Left ventricle myocardium inferior (tissue), 1 donor: Measurements from ENCODE around the gene SUN5. TPM values are rescaled to one million over a fixed set of nuclear protein-coding genes. Genes with fewer than 3 reads are reported as not detected.

ENCODE experiments used
- DNase-seq: peaks from one replicate; pipeline ENCODE4 v3.0.0-alpha.2; 2020
- H3K27ac ChIP-seq: fragments of 200-600 bp; replicated peaks from 2 replicates; pipeline ENCODE4 v1.8.0; 2021
- H3K27me3 ChIP-seq: fragments of 200-600 bp; 2 replicates; pipeline ENCODE4 v1.8.0; 2021; ENCODE audit warnings: low read depth
- H3K36me3 ChIP-seq: fragments of 200-600 bp; 2 replicates; pipeline ENCODE4 v1.8.0; 2021
- H3K4me1 ChIP-seq: fragments of 200-600 bp; 2 replicates; pipeline ENCODE4 v1.8.0; 2021
- H3K4me3 ChIP-seq: fragments of 200-600 bp; 2 replicates; pipeline ENCODE4 v1.8.0; 2021; ENCODE audit warnings: mild to moderate bottlenecking, moderate library complexity
- H3K9me3 ChIP-seq: fragments of 200-600 bp; replicated peaks from 2 replicates; pipeline ENCODE4 v1.8.0; 2021
- CTCF ChIP-seq: fragments of 200-600 bp; IDR thresholded peaks from 2 replicates; pipeline ENCODE4 v1.8.0; 2021; ENCODE audit warnings: antibody characterized with exemption, mild to moderate bottlenecking, borderline replicate concordance
- intact Hi-C: fragments of 100-400 bp; cut with micrococcal nuclease; formaldehyde crosslinking; loops from one replicate; pipeline ENCODE4 v1.11.0; 2022
- total RNA-seq: library from RNA; stranded (reverse); fragmentation: NEBNext Ultra II Directional; extraction: Animal tissue kit (Norgen Biotek cat#: 25700); gene quantifications from one replicate; pipeline ENCODE4 v1.2.1, GENCODE V29; 2021
- donor health status: DM: no; HTN: yes; CAD: no; lungs with severe emphysema.

SUN5 gene
- total RNA-seq, 1 donor from 2014 or later, result not detected

- Histone ChIP-seq H3K4me1 (no peaks in the 10 kb centered on the region), H3K27ac (no peak overlapping the region), H3K4me3 (no peak overlapping the region), H3K36me3 (no peaks in the 10 kb centered on the region), H3K27me3 (peaks cover 25% of the 10 kb centered on the region), H3K9me3 (no peaks in the 10 kb centered on the region)
- DNase-seq, result no peak
- intact Hi-C loops, result no loop called here
- TF ChIP-seq CTCF, result no peak
Observed at GRCh38 chr20:33025318-33025876, 21.2 kb upstream of the SUN5 start.

DNA sequence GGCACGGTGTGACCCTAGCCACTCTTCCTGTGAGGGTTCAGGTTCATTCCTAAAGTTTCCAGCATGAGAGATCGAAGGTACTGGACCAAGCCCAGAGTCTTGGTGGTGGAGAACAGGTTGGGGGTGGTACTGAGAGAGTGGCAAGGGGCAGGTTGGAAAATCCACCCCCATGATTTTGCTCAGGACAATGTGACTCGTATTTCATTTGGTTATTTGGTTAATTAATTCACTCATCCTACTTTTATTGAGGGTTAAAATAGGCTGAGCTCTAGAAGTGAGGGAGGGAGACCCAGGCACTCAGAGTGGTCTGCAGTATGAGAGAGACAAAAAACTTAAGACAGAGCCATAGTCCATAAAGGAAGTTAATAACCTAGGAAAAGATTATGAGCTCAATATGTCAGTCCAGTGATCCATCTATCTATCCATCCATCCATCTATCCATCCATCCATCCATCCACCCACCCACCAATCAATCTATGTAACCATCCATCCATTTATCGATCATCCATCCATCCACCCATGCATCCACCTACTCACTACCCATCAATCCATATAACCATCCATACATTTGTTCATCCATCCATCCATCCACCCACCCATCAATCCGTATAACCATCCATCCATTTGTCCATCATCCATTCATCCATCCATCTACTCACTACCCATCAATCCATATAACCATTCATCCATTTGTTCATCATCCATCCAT lies 20.5 kb upstream of the SUN5 start:
- intact Hi-C loops, result no loop called here
- Histone ChIP-seq H3K36me3 (no peaks in the 10 kb centered on the region), H3K4me1 (no peaks in the 10 kb centered on the region), H3K27me3 (peaks cover 25% of the 10 kb centered on the region), H3K9me3 (no peaks in the 10 kb centered on the region), H3K4me3 (no peak overlapping the region), H3K27ac (no peak overlapping the region)
- DNase-seq, result no peak
- no peak for TF ChIP-seq CTCF

GRCh38 chr20:33024243-33024560 lies 20.0 kb upstream of the SUN5 start:
- peaks cover 23% of the 10 kb centered on the region for H3K27me3 ChIP-seq
- H3K4me3 ChIP-seq, result no peak overlapping the region
- intact Hi-C loops, result no loop called here
- no peak overlapping the region for H3K27ac ChIP-seq
- TF ChIP-seq CTCF, result no peak
- H3K36me3 ChIP-seq, result no peaks in the 10 kb centered on the region
- H3K9me3 ChIP-seq, result no peaks in the 10 kb centered on the region
- no peak for DNase-seq
- H3K4me1 ChIP-seq, result no peaks in the 10 kb centered on the region

GRCh38 chr20:33023439-33024242 lies 19.4 kb upstream of the SUN5 start:
- Histone ChIP-seq H3K4me3 (no peak overlapping the region), H3K9me3 (no peaks in the 10 kb centered on the region), H3K27ac (no peak overlapping the region), H3K36me3 (no peaks in the 10 kb centered on the region), H3K4me1 (no peaks in the 10 kb centered on the region), H3K27me3 (peaks cover 17% of the 10 kb centered on the region)
- TF ChIP-seq CTCF, result no peak
- DNase-seq, result no peak
- intact Hi-C loops, result no loop called here

DNA sequence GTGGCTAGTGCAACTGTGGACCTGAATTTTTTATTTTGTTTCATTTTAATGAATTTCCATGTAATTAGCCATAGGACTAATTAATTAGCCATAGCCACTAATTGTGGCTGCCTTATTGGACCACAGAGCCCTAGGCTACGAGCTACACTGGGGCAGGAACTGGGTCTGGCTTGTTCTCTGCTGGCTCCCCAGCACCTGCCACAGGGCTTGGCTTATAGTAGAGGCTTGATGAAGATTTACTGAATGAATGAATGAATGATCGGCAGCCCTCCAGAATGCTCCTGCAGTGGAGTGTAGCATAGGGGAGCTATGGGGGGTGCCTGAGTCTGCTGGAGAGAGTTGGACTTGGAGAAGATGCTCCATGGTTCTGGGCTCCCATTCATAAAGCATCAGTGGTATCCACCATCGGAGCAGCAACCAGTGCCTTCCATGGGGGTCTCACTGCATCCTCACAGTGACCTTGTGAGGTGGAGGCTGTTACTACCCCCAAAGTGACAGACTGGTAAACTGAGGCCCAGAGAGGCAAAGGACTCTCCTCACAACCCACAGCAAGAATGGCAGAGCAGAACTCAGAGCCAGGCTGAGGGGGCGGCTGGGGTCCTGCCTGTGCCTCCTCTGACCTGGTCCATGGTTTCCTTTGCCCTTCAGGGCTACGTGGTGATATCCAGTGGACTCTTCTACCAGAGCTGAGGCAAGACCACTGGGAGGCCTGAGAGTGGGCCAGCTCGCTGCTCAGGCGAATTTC lies 18.6 kb upstream of the SUN5 start:
- H3K9me3 ChIP-seq, result no peaks in the 10 kb centered on the region
- no peak overlapping the region for H3K27ac ChIP-seq
- no peak overlapping the region for H3K4me3 ChIP-seq
- H3K4me1 ChIP-seq, result no peaks in the 10 kb centered on the region
- no peaks in the 10 kb centered on the region for H3K36me3 ChIP-seq
- no peak for TF ChIP-seq CTCF
- intact Hi-C loops, result no loop called here
- DNase-seq, result no peak
- peaks cover 9% of the 10 kb centered on the region for H3K27me3 ChIP-seq
